ENCODE data around the gene PERM1.
"Not testable (repeated sequence)": the region's sequence is repeated elsewhere in the genome, so short reads cannot be mapped to it uniquely, and the experiment has no call there.

PERM1 gene

GRCh38 chr1:981955-982558 is at the start of gene PERM1:
PERM1 (minus strand) TSS chr1:982093; CDS start chr1:981029, 1,064 bp downstream.
- in situ Hi-C loops (cut with MboI; ENCODE audit: low pct_unique_long_range_greater_than_20kb, low sequenced_read_pairs) = no loop called here
- no peak for DNase-seq

GRCh38 chr1:1030867-1031658 is 49.2 kb upstream of the PERM1 start:
- peak; percentile 23 for DNase-seq
- in situ Hi-C loops (cut with MboI; ENCODE audit: low pct_unique_long_range_greater_than_20kb, low sequenced_read_pairs) = not testable (repeated sequence)

DNA sequence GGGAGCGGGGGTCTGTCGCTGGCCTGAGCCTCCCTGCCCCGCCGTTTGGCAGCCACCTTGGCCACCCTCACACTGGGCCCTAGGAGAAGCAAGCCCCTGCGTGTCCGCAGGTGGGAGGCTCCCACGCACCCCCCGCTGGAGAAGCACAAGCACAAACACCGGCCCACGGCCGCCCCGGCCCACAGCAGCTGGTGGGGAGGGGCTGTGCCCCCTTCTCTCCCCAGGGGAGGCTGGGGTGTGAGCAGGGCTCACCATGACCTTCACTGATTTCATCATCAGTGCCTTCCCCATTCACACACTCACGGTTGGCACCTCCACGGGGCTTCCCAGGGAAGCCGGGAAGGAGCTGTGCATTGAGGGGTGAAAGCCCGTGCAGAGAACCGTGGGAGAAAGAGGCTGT is 45.9 kb upstream of the PERM1 start:
- DNase-seq = no peak
- in situ Hi-C loops (cut with MboI; ENCODE audit: low pct_unique_long_range_greater_than_20kb, low sequenced_read_pairs) = no loop called here

- no peak for DNase-seq
- in situ Hi-C loops (cut with MboI; ENCODE audit: low pct_unique_long_range_greater_than_20kb, low sequenced_read_pairs) = no loop called here
Observed at GRCh38 chr1:1026599-1027413, 44.9 kb upstream of the PERM1 start.

DNA sequence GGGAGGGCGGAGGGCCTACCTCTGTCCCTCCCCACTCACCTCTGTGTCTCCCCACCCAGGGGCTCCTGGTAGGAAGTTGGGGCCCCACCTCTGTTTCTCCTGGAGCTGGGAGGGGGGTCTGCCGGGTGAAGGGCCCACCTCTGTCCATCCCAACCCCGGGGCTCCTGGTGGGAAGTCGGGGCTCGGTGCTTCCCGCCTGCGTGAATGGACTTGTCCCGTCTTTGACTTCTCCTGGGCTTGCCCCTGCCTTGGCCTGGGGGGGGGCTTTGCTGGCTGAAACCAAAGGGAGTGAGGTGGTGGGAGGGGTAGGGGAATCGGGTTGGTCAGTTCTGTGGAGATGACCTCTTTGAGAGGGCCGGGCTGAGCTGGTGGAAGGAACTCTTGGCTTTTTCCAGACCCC is 43.8 kb upstream of the PERM1 start:
- in situ Hi-C loops (cut with MboI; ENCODE audit: low pct_unique_long_range_greater_than_20kb, low sequenced_read_pairs) = no loop called here
- DNase-seq = no peak

DNA sequence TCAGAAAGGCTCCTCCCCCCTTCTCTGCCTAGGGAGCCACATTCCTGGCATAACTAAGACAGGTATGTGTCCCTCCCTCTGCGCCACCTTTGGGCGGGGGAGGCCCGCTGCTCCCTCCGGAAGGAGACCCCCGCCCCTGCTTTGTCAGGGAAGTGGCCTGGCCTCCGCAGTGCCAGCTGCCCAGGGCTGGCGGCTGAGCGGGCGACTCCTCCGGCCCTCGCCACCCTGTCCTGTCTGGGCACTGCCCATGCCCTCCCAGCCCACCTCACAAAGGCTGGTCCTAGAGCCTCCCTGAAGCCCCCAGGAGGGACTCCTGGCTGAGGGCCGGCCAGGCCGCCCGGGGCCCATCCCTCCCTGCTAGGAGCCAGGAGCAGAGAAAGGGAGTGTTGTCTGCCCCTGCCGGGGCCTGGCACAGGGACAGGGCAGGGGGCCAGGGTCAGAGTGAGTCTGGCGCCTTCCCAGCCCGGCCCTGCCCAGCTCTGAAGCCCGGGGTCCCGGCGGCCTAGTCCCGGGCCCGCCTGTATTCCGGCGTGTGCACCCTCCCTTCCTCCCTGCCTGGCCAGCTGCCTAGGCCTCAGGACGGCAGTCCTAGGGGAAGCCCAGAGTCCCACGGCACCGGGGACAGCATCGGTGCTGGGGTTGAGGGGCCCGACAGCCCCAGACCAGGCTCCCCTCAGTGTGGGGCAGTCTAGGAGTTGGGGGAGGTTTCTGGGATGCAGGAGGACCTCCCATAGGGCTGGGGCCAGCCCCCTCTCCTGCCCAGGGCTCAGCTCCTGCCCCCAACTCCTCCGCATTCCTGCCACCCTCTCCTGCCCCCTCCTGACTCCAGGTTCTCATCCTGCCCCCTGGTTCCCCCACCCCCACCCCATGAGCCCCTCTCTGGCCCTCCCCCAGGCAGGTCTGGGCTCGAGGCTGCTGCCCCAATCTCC is 43.1 kb upstream of the PERM1 start:
- no peak for DNase-seq
- in situ Hi-C loops (cut with MboI; ENCODE audit: low pct_unique_long_range_greater_than_20kb, low sequenced_read_pairs) = no loop called here

DNA sequence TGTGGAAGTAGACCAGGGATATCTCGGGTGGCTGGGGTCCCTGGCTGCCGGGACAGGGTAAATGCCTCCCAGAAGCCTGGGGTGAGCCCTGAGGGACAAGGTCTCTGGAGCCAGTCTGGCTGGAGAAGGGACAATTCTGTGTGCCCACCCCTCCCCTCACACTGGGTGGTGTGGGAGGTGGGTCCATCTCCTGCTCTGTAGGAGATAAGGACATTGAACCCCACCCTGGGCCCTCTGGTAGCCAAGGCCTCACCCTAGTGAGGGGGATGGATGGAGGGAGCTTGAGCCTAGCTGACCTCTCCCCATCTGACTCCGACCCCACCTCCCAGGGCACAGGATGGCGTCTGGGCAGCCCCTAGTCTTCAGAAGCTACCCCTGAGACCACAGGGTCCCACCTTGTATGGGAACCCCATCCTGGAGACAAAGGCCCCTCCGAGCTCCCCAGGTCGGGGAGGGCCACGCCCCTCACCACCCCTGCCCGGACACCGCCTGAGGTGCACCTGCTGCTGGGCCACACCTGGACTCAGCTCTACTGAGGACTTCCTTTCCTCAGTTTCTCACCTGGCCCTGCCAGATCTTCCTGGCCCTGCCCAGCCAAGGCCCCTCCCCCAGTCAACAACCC is 42.4 kb upstream of the PERM1 start:
- DNase-seq = no peak
- in situ Hi-C loops (cut with MboI; ENCODE audit: low pct_unique_long_range_greater_than_20kb, low sequenced_read_pairs) = no loop called here

- DNase-seq = no peak
- in situ Hi-C loops (cut with MboI; ENCODE audit: low pct_unique_long_range_greater_than_20kb, low sequenced_read_pairs) = no loop called here
Observed at GRCh38 chr1:1023700-1024099, 41.8 kb upstream of the PERM1 start.

- no peak for DNase-seq
- in situ Hi-C loops (cut with MboI; ENCODE audit: low pct_unique_long_range_greater_than_20kb, low sequenced_read_pairs) = no loop called here
Observed at GRCh38 chr1:1022302-1023009, 40.6 kb upstream of the PERM1 start.

DNA sequence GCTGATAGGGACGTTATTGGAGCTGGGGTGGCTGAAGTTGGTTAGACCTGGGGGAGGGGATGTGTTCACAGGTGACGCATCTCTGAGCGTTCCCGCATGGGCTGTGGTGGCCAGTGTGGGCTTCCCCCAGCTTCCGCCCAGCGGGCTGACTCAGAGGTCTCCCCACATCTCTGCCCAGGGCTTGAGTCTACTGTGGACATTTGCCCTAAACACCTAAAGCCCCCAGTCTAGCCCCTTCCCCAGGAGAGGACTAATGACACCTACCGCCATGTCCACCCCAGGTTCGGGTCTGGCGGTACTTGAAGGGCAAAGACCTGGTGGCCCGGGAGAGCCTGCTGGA is 40.0 kb upstream of the PERM1 start:
- in situ Hi-C loops (cut with MboI; ENCODE audit: low pct_unique_long_range_greater_than_20kb, low sequenced_read_pairs) = no loop called here

GRCh38 chr1:1021010-1021919 is 39.4 kb upstream of the PERM1 start:
- DNase-seq = peak; percentile 44
- in situ Hi-C loops (cut with MboI; ENCODE audit: low pct_unique_long_range_greater_than_20kb, low sequenced_read_pairs) = no loop called here

More for the DNA sequence above, 40.0 kb upstream of the PERM1 start:
- DNase-seq = no peak

- in situ Hi-C loops (cut with MboI; ENCODE audit: low pct_unique_long_range_greater_than_20kb, low sequenced_read_pairs) = no loop called here
- DNase-seq = no peak
Observed at GRCh38 chr1:1020415-1021009, 38.6 kb upstream of the PERM1 start.

- DNase-seq = no peak
- in situ Hi-C loops (cut with MboI; ENCODE audit: low pct_unique_long_range_greater_than_20kb, low sequenced_read_pairs) = no loop called here
Observed at GRCh38 chr1:1020000-1020404, 38.1 kb upstream of the PERM1 start, which contains the start of gene AGRN. AGRN (plus strand) TSS chr1:1020120; CDS start chr1:1020173, 53 bp downstream.

DNA sequence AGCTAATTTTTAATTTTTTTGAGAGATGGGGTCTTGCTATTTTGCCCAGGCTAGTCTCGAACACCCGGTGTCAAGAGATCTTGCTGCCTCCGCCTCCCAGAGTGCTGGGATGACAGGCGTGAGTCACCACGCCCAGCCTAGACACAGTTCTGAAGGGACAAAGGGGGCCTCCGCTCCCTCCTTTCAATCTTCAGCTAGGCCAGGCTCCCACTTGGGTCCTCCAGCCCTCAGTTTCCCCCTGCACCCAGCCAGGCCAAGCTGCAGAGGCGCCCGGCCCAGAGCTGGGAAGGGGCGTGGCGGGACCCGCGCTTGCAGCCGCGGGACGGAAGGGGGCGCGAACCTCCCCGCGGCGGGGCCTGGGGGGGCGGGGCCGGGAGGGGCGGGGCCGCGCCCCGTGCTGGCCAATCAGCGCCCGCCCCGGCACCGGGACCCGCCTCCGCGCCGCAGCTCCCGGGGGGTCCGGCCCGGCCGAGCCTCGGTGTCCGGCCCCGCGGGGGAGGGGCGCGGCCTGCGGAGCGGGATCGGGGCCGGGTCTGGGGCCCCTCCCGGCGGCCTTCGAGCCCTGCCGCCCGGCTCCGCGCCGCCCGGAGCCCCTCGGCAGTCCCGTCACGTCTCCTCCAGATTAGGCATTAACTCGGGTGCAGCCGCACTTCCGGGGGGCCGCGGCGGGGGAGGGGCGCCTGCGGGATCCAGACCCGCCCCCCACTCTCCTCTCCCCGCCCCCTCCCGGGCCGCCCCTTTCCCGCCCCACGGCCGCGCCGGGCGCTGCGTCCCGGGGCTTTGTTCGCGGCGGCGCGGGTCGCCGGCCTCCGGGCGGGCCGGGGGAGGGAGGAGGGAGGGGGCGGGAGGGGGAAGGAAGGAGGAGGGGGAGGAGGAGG is 37.5 kb upstream of the PERM1 start:
- in situ Hi-C loops (cut with MboI; ENCODE audit: low pct_unique_long_range_greater_than_20kb, low sequenced_read_pairs) = no loop called here
- peak; percentile 56 for DNase-seq

DNA sequence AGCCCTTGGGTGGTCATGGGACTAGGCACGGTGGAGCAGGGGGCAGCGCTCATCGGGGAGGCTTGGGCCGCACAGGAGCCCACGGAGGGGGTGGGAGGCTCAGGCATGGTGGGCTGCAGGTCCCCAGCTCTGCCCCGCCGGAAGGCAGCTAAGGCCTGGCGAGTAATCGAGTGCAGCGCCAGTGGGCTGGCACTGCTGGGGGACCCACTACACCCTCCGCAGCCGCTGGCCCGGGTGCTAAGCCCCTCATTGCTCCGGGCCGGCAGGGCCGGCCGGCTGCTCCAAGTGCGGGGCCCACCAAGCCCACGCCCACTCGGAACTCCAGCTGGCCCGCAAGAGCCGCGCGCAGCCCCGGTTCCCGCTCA is 36.4 kb upstream of the PERM1 start:
- in situ Hi-C loops (cut with MboI; ENCODE audit: low pct_unique_long_range_greater_than_20kb, low sequenced_read_pairs); DNase-seq: not testable (repeated sequence)
